Epithelial cell of esophagus (primary cell): ENCODE data around the gene GPATCH2.
A peak's percentile ranks its signal among the peaks of the same experiment; 100 is the strongest.

Experiments used
- DNase-seq: peaks from one replicate; pipeline ENCODE4 v3.0.0; 2010; ENCODE audit warnings: low read depth
- H3K4me3 ChIP-seq: 2 replicates; pipeline ENCODE4 v1.5.1; 2011; ENCODE audit warnings: mild to moderate bottlenecking, low read length, control low read depth
- TF ChIP-seq, protein P1 (sequence below): IDR thresholded peaks from 2 replicates; pipeline ENCODE4 v1.5.1; 2011; ENCODE audit warnings: low read depth, mild to moderate bottlenecking, low read length, control low read depth, inconsistent platforms; ENCODE audit not compliant: insufficient read depth; ENCODE audit errors: missing control alignments

Gene GPATCH2

DNA sequence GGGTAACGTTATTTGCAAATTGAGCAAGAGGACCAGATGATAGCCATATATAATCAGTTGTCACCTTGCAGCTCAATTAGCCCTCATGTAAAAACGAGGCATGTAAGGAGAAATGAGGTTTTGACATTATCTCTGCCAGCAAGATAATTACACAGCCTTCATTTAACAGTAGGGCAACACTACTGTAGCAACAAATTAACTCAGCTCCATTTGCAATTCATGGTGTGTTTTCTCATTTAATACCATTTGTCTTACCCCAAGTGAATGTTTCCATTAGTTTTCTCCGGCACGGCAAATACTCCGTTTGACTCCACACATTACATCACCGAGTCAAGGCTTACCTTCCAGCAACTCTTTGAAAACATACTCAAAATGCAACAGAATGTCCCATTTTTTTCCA, 66.7 kb downstream of the GPATCH2 start:
- TF ChIP-seq, protein P1, sequence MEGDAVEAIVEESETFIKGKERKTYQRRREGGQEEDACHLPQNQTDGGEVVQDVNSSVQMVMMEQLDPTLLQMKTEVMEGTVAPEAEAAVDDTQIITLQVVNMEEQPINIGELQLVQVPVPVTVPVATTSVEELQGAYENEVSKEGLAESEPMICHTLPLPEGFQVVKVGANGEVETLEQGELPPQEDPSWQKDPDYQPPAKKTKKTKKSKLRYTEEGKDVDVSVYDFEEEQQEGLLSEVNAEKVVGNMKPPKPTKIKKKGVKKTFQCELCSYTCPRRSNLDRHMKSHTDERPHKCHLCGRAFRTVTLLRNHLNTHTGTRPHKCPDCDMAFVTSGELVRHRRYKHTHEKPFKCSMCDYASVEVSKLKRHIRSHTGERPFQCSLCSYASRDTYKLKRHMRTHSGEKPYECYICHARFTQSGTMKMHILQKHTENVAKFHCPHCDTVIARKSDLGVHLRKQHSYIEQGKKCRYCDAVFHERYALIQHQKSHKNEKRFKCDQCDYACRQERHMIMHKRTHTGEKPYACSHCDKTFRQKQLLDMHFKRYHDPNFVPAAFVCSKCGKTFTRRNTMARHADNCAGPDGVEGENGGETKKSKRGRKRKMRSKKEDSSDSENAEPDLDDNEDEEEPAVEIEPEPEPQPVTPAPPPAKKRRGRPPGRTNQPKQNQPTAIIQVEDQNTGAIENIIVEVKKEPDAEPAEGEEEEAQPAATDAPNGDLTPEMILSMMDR = no peak
- no peak for DNase-seq
- H3K4me3 ChIP-seq = no peak overlapping the region

DNA sequence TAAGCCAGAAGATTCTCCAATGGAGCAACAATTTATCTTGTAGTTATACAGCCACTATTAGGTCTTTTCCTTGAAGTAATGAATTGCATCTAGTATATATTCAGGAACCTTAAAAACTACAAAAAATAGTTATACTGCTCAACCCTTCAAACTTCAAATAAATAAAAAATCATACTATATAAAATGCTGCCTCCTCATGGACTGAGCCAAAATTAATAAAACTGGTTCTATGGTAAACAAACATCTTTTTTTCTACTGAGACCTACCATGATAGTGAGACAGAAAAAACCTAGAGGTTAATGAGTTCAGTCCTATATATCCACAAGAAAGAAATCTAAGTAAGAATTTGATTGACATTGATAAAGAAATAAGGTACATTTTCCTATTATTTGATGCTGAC, 67.7 kb downstream of the GPATCH2 start:
- no peak overlapping the region for H3K4me3 ChIP-seq
- TF ChIP-seq, protein P1 = no peak
- DNase-seq = no peak

DNA sequence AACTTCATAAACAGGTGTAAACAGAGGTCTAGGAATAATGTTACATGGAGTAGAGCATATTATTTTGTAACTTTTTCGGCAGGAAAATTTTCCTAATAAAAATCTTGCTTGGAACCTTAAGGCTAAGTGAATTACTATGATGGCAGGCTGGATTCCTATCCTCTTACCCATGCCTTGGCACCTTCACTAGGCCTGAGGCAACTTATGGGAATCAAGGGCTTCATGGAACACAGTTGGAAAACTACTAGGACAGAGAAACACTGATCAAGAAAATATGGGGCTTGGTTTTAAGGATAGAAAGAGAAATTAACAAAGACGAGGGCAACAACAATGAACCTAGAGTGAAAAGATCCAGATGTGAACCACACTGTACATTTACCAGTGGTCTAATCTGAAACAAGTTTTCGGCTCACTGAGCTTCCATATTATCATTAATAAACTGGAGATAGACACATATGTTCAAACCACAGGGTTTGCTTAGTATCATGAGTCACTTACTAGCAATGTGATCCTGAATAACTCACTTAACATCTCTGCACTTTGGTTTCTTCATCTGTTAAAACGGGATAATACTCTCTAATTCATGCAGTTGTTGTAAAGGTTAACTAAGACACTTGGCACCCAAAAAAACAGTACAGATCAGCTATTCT, 68.5 kb downstream of the GPATCH2 start:
- H3K4me3 ChIP-seq = no peak overlapping the region
- TF ChIP-seq, protein P1 = no peak
- peak; percentile 81 for DNase-seq

DNA sequence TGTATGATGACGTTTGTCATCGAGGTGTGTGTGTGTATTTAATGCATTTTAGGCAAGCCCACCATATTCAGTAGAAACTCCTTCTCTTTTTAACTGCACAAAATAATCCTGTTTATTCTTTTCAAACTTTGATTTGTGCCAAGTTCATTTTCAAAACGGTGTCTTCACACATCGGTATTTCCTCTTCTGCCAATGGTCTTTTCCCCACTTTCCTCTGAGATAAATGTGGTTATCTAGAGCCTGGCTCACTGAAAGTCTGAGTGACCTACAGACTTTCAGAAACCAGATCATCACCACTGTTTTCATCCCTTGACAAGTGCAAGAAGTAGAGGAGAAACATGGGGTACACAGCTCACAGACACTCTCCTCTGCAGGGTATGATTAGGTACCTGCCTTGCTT, 69.4 kb downstream of the GPATCH2 start:
- no peak for DNase-seq
- TF ChIP-seq, protein P1 = no peak
- H3K4me3 ChIP-seq = no peak overlapping the region

DNA sequence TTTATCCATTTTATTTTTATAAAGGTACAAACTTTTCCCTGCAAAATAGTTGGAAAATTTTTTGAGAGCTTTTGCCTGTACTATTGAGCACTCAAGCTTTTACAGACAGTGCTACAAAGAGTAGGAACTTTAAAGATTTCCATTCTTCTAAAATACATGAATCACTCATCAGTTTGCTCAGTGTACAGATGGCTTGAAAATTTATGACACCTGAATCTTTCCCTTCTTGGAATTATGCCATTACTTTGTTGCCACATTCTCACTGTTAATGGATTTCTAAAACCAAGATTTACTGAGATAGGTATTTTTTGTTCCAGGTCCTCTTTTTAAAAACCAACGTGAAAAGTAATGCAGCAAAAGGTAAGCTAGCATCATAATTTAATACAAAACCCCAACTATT, 76.0 kb downstream of the GPATCH2 start:
- H3K4me3 ChIP-seq = no peak overlapping the region
- TF ChIP-seq, protein P1 = no peak
- DNase-seq = peak; percentile 5

DNA sequence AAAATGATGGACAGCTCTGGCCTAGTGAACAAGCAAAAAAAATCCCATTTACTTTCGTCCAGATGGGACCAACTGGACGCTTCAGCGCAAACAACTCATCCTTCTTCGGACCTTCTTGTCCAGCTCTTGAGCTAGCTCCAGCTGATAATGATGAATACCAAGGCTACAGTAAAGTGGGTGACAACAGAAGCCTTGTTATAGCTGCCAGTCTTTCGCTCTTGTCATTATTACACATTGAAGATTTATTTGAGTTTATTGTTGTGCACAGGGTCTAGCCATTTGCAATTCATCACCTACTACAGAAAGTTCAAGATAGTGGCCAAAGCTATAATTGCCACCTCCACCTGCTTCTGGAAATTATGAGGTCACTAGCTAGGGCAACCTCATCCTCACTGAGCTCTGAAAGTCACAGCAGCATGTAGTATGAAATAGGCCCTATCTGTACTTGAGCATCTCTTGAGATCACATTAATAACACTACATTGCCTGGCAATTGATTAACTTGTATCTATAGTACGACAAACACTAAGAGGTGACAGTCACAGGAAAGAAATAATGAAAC, 76.9 kb downstream of the GPATCH2 start:
- DNase-seq = no peak
- TF ChIP-seq, protein P1 = no peak
- H3K4me3 ChIP-seq = no peak overlapping the region
